K562 (cell line): ENCODE measurements around the gene SLC41A3. TPM values are rescaled to one million over a fixed set of nuclear protein-coding genes. Genes with fewer than 3 reads are reported as not detected.

Experiments
- ATAC-seq: fragments of 200-7000 bp; cut with Tn5 transposase; 3 replicates; pipeline ENCODE4 v1.9.1; 2020; ENCODE audit warnings: moderate library complexity
- BruUV-seq: library from RNA; stranded (reverse); fragments of 400-500 nt; replicated peaks from 2 replicates; lab custom pipeline; 2021; lab: Mats Ljungman, UMichigan
- CTCF ChIA-PET: fragments of 300-600 bp; formaldehyde crosslinking; extraction: SDS; loops from one replicate; lab custom pipeline; 2021; ENCODE audit warnings: low intra/inter-chr PET ratio; lab: Yijun Ruan, JAX
- POLR2A ChIA-PET: fragments of 300-600, 350-650 bp; sonication (Branson Sonifier 250); formaldehyde crosslinking; extraction: SDS; loops from one replicate; lab custom pipeline; 2021; ENCODE audit warnings: antibody characterized with exemption, inconsistent platforms; lab: Yijun Ruan, JAX
- DNase-seq, 4 experiments: peaks; one replicate each; pipeline versions ENCODE4 v3.0.0 to v3.0.0-alpha.2; 2011 to 2018; ENCODE audit warnings: low spot score in 3 of 4, mixed read lengths in 3 of 4; ENCODE audit errors: extremely low read depth in 1 of 4
- FAIRE-seq: peaks from 2 replicates; lab custom pipeline; 2011; peaks lifted over from hg19 to GRCh38; lab: Jason Lieb, UNC
- H2AFZ ChIP-seq: 2 replicates; pipeline ENCODE4 v1.6.0; 2011; ENCODE audit warnings: low read depth, low read length, control low read depth, inconsistent platforms
- H3K27ac ChIP-seq: fragments of 200-600 bp; 3 replicates; pipeline ENCODE4 v1.8.0; 2011; ENCODE audit warnings: low read depth, mild to moderate bottlenecking, control low read depth, inconsistent platforms, low read length, moderate library complexity, mixed read lengths; ENCODE audit errors: extremely low read depth
- H3K27me3 ChIP-seq, 2 experiments: fragments of 300-600 bp in 1 of 2; 2 replicates in 1 of 2; 3 replicates in 1 of 2; pipeline versions ENCODE4 v1.6.0 to v1.8.0; 2011; ENCODE audit warnings: inconsistent platforms in 2 of 2, low read length in 2 of 2, mild to moderate bottlenecking in 1 of 2, mixed read lengths in 1 of 2, moderate library complexity in 1 of 2; ENCODE audit not compliant: control insufficient read depth in 2 of 2, insufficient read depth in 2 of 2
- H3K36me3 ChIP-seq: fragments of 300-600 bp; 3 replicates; pipeline ENCODE4 v1.8.0; 2011; ENCODE audit warnings: mild to moderate bottlenecking, low read length, inconsistent platforms; ENCODE audit not compliant: control insufficient read depth, insufficient read depth
- H3K4me1 ChIP-seq, 2 experiments: fragments of 200-600 bp in 1 of 2; replicated peaks in 1 of 2; 2 replicates in 1 of 2; 3 replicates in 1 of 2; pipeline versions ENCODE4 v1.5.1 to v1.8.0; 2011; ENCODE audit warnings: inconsistent platforms in 2 of 2, low read length in 2 of 2, mild to moderate bottlenecking in 1 of 2, mixed read lengths in 1 of 2, moderate library complexity in 1 of 2; ENCODE audit not compliant: control insufficient read depth in 2 of 2, insufficient read depth in 2 of 2
- H3K4me2 ChIP-seq: 2 replicates; pipeline ENCODE4 v1.6.1; 2011; ENCODE audit warnings: low read length, control low read depth, inconsistent platforms, mixed read lengths; ENCODE audit not compliant: insufficient read depth
- H3K4me3 ChIP-seq: fragments of 200-600 bp; sonication (generic), shearing (Covaris generic); 2 replicates; pipeline ENCODE4 v1.5.1; 2016; ENCODE audit warnings: control low read depth, inconsistent platforms
- H3K79me2 ChIP-seq: fragments of 200-600 bp; 3 replicates; pipeline ENCODE4 v1.8.0; 2011; ENCODE audit warnings: low read length, inconsistent platforms; ENCODE audit not compliant: control insufficient read depth, insufficient read depth
- H3K9ac ChIP-seq, 2 experiments: 2 replicates each; pipeline versions ENCODE4 v1.6.0 to v1.6.1; 2011; ENCODE audit warnings: low read depth in 2 of 2, low read length in 2 of 2, control low read depth in 1 of 2, inconsistent platforms in 1 of 2, mild to moderate bottlenecking in 1 of 2, mixed read lengths in 1 of 2; ENCODE audit not compliant: insufficient read depth in 1 of 2
- H3K9me1 ChIP-seq: one replicate; pipeline ENCODE4 v1.6.0; 2011; ENCODE audit warnings: inconsistent platforms, mild to moderate bottlenecking, low read length, moderate library complexity; ENCODE audit not compliant: control insufficient read depth, insufficient read depth
- H3K9me3 ChIP-seq: replicated peaks from 2 replicates; pipeline ENCODE4 v1.5.1; 2011; ENCODE audit warnings: low read depth, low read length, inconsistent platforms; ENCODE audit not compliant: control insufficient read depth, insufficient read depth
- H4K20me1 ChIP-seq: replicated peaks from 2 replicates; pipeline ENCODE4 v1.6.1; 2011; ENCODE audit warnings: low read length, inconsistent platforms, mixed read lengths; ENCODE audit not compliant: control insufficient read depth, insufficient read depth
- E2F8 ChIP-seq: fragments of 450-650 bp; IDR thresholded peaks from 2 replicates; pipeline ENCODE4 v1.7.1; 2018; ENCODE audit warnings: mild to moderate bottlenecking, low read depth; ENCODE audit not compliant: partially characterized antibody
- GABPB2 ChIP-seq: fragments of 250-450 bp; sonication (Bioruptor Pico); conservative IDR thresholded peaks from 2 replicates; pipeline ENCODE4 v1.5.1; 2021; ENCODE audit warnings: mild to moderate bottlenecking
- KLF13 ChIP-seq: fragments of 450-650 bp; IDR thresholded peaks from 2 replicates; pipeline ENCODE4 v1.6.1; 2016; ENCODE audit warnings: missing genetic modification characterization, low read depth, mild to moderate bottlenecking, missing compliant biosample characterization, moderate library complexity, borderline replicate concordance
- NFRKB ChIP-seq: fragments of 450-650 bp; IDR thresholded peaks from 2 replicates; pipeline ENCODE4 v1.6.1; 2016; ENCODE audit warnings: low read depth
- SMAD2 ChIP-seq: fragments of 150-350 bp; IDR thresholded peaks from 2 replicates; pipeline ENCODE4 v1.6.1; 2014; ENCODE audit warnings: low read depth, mild to moderate bottlenecking, low read length
- SNIP1 ChIP-seq: fragments of 450-650 bp; IDR thresholded peaks from 2 replicates; pipeline ENCODE4 v1.7.1; 2017; ENCODE audit warnings: low read depth, mild to moderate bottlenecking
- ZNF212 ChIP-seq: fragments of 450-650 bp; formaldehyde crosslinking; IDR thresholded peaks from 2 replicates; pipeline ENCODE4 v1.4.0; 2020; ENCODE audit warnings: mild to moderate bottlenecking
- ZNF274 ChIP-seq: IDR thresholded peaks from 2 replicates; pipeline ENCODE4 v1.6.1; 2011; ENCODE audit warnings: low read depth, mild to moderate bottlenecking, low read length, moderate library complexity, borderline replicate concordance
- ZNF280B ChIP-seq: fragments of 250-450 bp; sonication (Bioruptor Pico); IDR thresholded peaks from 2 replicates; pipeline ENCODE4 v1.5.1; 2021; ENCODE audit warnings: mild to moderate bottlenecking
- WGBS: fragments of 100-300 bp; shearing (Covaris generic); methylation state at CpG from one replicate; pipeline ENCODE4 v1.1.6; 2016; ENCODE audit warnings: low coverage, mixed read lengths; ENCODE audit not compliant: insufficient coverage; ENCODE audit errors: missing lambda C conversion rate; 5-methylcytosine and 5-hydroxymethylcytosine counted together
- in situ Hi-C: fragments of 300-500 bp; cut with MboI; formaldehyde crosslinking; loops from 4 replicates; pipeline ENCODE4 v1.15.0; 2018; ENCODE audit warnings: inconsistent platforms, mixed read lengths
- intact Hi-C: fragments of 100-400 bp; cut with micrococcal nuclease; formaldehyde crosslinking; loops from 2 replicates; pipeline ENCODE4 v1.14.2; 2022
- polyA plus RNA-seq, 8 experiments: library from polyadenylated mRNA; depleted of rRNA in 4 of 8; stranded (reverse) in 5 of 8; unstranded in 3 of 8; fragments of >200 nt; fragmentation: Nextera tagmentation in 2 of 8; fragmentation: Illumina TruSeq in 1 of 8; extraction: Ambion mirVana in 2 of 8; extraction: Trizol in 1 of 8; gene quantifications; 2 replicates each; pipeline versions ENCODE4 v1.2.1 to v1.2.3, GENCODE V29; 2011 to 2014; ENCODE audit warnings: inconsistent platforms in 1 of 8, missing spikeins in 1 of 8
- total RNA-seq, 7 experiments: library from RNA; depleted of rRNA in 6 of 7; stranded (reverse); fragments of >200 nt in 6 of 7; fragmentation: Illumina TruSeq in 2 of 7; extraction: Trizol in 2 of 7; gene quantifications; 2 replicates each; pipeline versions ENCODE4 v1.2.1 to v1.2.3, GENCODE V29; 2011 to 2021; ENCODE audit warnings: low replicate concordance in 1 of 7
- TF ChIP-seq, protein P1 (sequence below): fragments of 450-650 bp; conservative IDR thresholded peaks from 2 replicates; pipeline ENCODE4 v1.6.1; 2016; ENCODE audit warnings: missing genetic modification characterization, low read depth, mild to moderate bottlenecking, missing compliant biosample characterization, moderate library complexity

Gene SLC41A3
- total and polyA plus RNA-seq, 9 of the 15 experiments (the other 6 are each of a cell fraction or from before 2014, with no cell fraction given) = 4.1 to 20.7 (median 11.2) TPM

DNA sequence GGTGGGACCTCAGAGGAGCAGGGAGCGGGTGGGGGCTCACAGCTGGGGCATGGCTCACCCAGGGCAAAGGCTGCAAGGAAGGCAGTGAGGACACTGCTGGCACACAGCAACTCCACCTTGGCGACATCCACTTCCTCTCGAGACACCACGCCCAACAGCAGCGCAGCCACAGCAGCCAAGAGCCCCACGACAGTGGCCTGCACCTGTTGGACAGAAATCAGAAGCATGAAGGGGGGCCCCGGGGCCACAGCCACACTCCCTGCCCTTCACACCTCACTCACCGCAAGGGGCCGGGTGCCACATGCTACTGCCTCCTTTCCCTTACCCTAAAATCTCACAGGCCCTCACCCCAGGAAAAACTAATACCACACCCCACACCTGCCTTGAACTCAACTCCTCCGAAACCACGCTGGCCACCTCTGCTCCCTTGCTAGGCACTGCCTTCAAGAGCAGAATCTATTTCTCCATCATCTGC is 57.6 kb downstream of the SLC41A3 start:
- BruUV-seq = no TSS peak
- intact Hi-C loops = no loop called here
- no peaks in the 10 kb centered on the region for H3K36me3 ChIP-seq
- no peak for FAIRE-seq
- no peak overlapping the region for H3K4me2 ChIP-seq
- no peak overlapping the region for H3K4me3 ChIP-seq
- no peaks in the 10 kb centered on the region for H4K20me1 ChIP-seq
- no peaks in the 10 kb centered on the region for H3K4me1 ChIP-seq
- no peaks in the 10 kb centered on the region for H3K79me2 ChIP-seq
- in situ Hi-C loops = no loop called here
- ChIA-PET CTCF (no interaction called here), POLR2A (interaction anchor here (0.6 kb wide), 1 partner anchor 14 kb away, joined by 4 read pairs; no protein-coding TSS in a partner anchor)
- TF ChIP-seq ZNF274 (no peak), KLF13 (no peak), ZNF280B (no peak), NFRKB (no peak), SNIP1 (no peak), GABPB2 (CRISPR knock-in tag) (no peak), E2F8 (no peak), SMAD2 (no peak), ZNF212 (CRISPR knock-in tag) (no peak)
- TF ChIP-seq, protein P1, sequence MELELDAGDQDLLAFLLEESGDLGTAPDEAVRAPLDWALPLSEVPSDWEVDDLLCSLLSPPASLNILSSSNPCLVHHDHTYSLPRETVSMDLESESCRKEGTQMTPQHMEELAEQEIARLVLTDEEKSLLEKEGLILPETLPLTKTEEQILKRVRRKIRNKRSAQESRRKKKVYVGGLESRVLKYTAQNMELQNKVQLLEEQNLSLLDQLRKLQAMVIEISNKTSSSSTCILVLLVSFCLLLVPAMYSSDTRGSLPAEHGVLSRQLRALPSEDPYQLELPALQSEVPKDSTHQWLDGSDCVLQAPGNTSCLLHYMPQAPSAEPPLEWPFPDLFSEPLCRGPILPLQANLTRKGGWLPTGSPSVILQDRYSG (tag) = no peak
- H2AFZ ChIP-seq = no peak overlapping the region
- H3K27me3 ChIP-seq = no peaks in the 10 kb centered on the region
- no peak for DNase-seq
- no peak for ATAC-seq
- WGBS = 45% methylated on average over 7 of the region's 11 CpGs
- H3K9me1 ChIP-seq = no peaks in the 10 kb centered on the region
- H3K9me3 ChIP-seq = no peaks in the 10 kb centered on the region
- H3K27ac ChIP-seq = no peak overlapping the region
- H3K9ac ChIP-seq = no peak overlapping the region
